T1000 (cell line): ENCODE data around the gene HTR2A.
"Not testable (repeated sequence)": the region's sequence is repeated elsewhere in the genome, so short reads cannot be mapped to it uniquely, and the experiment has no call there.

ENCODE experiments used
- DNase-seq: peaks from one replicate; lab custom pipeline; 2025; ENCODE audit warnings: mixed read lengths; lab: John Stamatoyannopoulos, UW

HTR2A gene

GRCh38 chr13:46810440-46810839, 86.4 kb downstream of the HTR2A start:
- DNase-seq: no peak

- DNase-seq: not testable (repeated sequence)
Observed at GRCh38 chr13:46804921-46805320, 91.9 kb downstream of the HTR2A start.

GRCh38 chr13:46804391-46804815, 92.5 kb downstream of the HTR2A start:
- DNase-seq: peak; percentile 26

GRCh38 chr13:46803586-46803985, 93.3 kb downstream of the HTR2A start:
- DNase-seq: no peak

- no peak for DNase-seq
Observed at GRCh38 chr13:46801858-46802257, 95.0 kb downstream of the HTR2A start.

- DNase-seq: no peak
Observed at GRCh38 chr13:46799139-46799538, 97.7 kb downstream of the HTR2A start.

GRCh38 chr13:46797501-46798237, 99.2 kb downstream of the HTR2A start:
- no peak for DNase-seq

GRCh38 chr13:46796515-46797474, 100.1 kb downstream of the HTR2A start, which contains the start of gene ESD:
TSS of gene ESD (minus strand) at chr13:46797161. CDS start at chr13:46791413, 5,748 bp downstream.
- peak; percentile 48 for DNase-seq

GRCh38 chr13:46796129-46796514, 100.7 kb downstream of the HTR2A start:
- no peak for DNase-seq

GRCh38 chr13:46795321-46795720, 101.5 kb downstream of the HTR2A start:
- DNase-seq: no peak

GRCh38 chr13:46783504-46783903, 113.3 kb downstream of the HTR2A start:
- DNase-seq: no peak

GRCh38 chr13:46782691-46783090, 114.2 kb downstream of the HTR2A start:
- no peak for DNase-seq

- DNase-seq: no peak
Observed at GRCh38 chr13:46782066-46782465, 114.8 kb downstream of the HTR2A start.
